ENCODE data around the gene PRKCI.

- TF ChIP-seq CTCF (IDR thresholded peaks at IDR 0.05), result no peak
- TF ChIP-seq POLR2A (IDR thresholded peaks at IDR 0.05), result no peak
- no peak for TF ChIP-seq EP300 (IDR thresholded peaks at IDR 0.05)
Measured at GRCh38 chr3:170201527-170201926, 20.7 kb upstream of the PRKCI start.
